Sigmoid colon (tissue), 4 donors: ENCODE results near the gene ZFP36.

ENCODE experiments used
- CTCF ChIP-seq, 4 experiments: fragments of 450-650 bp in 3 of 4; fragments of 200-600 bp in 1 of 4; IDR thresholded peaks; one replicate each; pipeline ENCODE4 v1.5.1; 2016 to 2019; ENCODE audit warnings: antibody characterized with exemption in 4 of 4, mild to moderate bottlenecking in 3 of 4, moderate library complexity in 2 of 4
- EP300 ChIP-seq, 4 donors: sonication (generic); formaldehyde crosslinking; IDR thresholded peaks; one replicate each; pipeline ENCODE4 v1.6.1; 2017; ENCODE audit warnings: antibody characterized with exemption in 4 of 4
- POLR2A ChIP-seq, 2 donors: fragments of 450-650 bp; IDR thresholded peaks; one replicate each; pipeline ENCODE4 v1.6.1; 2016; ENCODE audit warnings: antibody characterized with exemption in 2 of 2, mild to moderate bottlenecking in 2 of 2, moderate library complexity in 2 of 2
- POLR2AphosphoS5 ChIP-seq, 4 donors: sonication (generic); formaldehyde crosslinking; IDR thresholded peaks; one replicate each; pipeline ENCODE4 v1.6.1; 2017; ENCODE audit warnings: antibody characterized with exemption in 4 of 4

GRCh38 chr19:39400061-39400460 lies 6.6 kb upstream of the ZFP36 start:
- TF ChIP-seq POLR2A (IDR thresholded peaks at IDR 0.05) (no peak), CTCF (IDR thresholded peaks at IDR 0.05) (no peak), POLR2AphosphoS5 (IDR thresholded peaks at IDR 0.05) (no peak), EP300 (IDR thresholded peaks at IDR 0.05) (no peak)
